ENCODE data around the gene ARL14EPL.

GRCh38 chr5:116011046-116011445, 21.2 kb upstream of the ARL14EPL start:
- TF ChIP-seq YY1 (IDR thresholded peaks at IDR 0.05; ENCODE audit: insufficient read depth, insufficient read length) (no peak), ZNF274 (IDR thresholded peaks at IDR 0.05; ENCODE audit: low read depth, low read length) (no peak), SUZ12 (IDR thresholded peaks at IDR 0.05; ENCODE audit: extremely low read depth, insufficient read depth, insufficient read length) (no peak)
